Stimulated activated memory B cell treated with anti-CD40 and anti-IgM and Interleukin-4, amounts not matched to agents 10 μg/mL and 1 μg/mL and 100 μg/mL, for 72 hours (primary cell): ENCODE results near the gene DEF6.
"Not testable (repeated sequence)": the region's sequence is repeated elsewhere in the genome, so short reads cannot be mapped to it uniquely, and the experiment has no call there.

ENCODE experiments used
- ATAC-seq: fragments of 150-1000 bp; cut with Tn5 transposase; 2 replicates; pipeline ENCODE4 v1.10.0; 2021
- H3K27ac Mint-ChIP-seq: one replicate; pipeline ENCODE4 v1.8.0; 2022; ENCODE audit warnings: mild to moderate bottlenecking, mixed read lengths
- H3K27me3 Mint-ChIP-seq: one replicate; pipeline ENCODE4 v1.8.0; 2022; ENCODE audit warnings: mixed read lengths
- H3K36me3 Mint-ChIP-seq: one replicate; pipeline ENCODE4 v1.8.0; 2022; ENCODE audit warnings: mixed read lengths
- H3K4me1 Mint-ChIP-seq: one replicate; pipeline ENCODE4 v1.8.0; 2022; ENCODE audit warnings: mixed read lengths
- H3K4me3 Mint-ChIP-seq: one replicate; pipeline ENCODE4 v1.8.0; 2022; ENCODE audit warnings: mild to moderate bottlenecking, moderate library complexity, mixed read lengths
- H3K9me3 Mint-ChIP-seq: one replicate; pipeline ENCODE4 v1.8.0; 2022; ENCODE audit warnings: mixed read lengths

DEF6 gene

DNA sequence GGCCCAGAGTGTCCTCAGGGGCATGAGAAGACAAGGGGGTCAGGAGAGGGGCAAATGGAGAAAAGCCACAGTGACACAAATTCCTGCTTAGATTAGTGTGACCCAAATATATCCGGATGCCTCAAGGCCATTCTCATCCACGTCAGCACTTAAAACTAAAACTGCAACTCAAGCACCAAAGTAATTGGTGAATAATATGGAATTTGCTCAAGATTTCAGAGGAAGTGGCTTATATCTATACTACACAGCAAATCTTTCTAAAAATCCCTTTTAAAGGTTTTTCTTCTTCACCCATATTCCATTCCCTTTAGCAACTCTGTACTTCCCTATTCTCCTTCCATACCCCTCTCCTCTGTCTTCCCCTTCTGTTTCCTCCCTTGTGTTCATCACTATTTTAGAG is 15.2 kb downstream of the DEF6 start:
- ATAC-seq = no peak
- peaks cover 66% of the 10 kb centered on the region for H3K36me3 Mint-ChIP-seq
- peak overlapping the region; percentile 92 for H3K27ac Mint-ChIP-seq
- peaks cover 70% of the 10 kb centered on the region for H3K4me1 Mint-ChIP-seq
- H3K27me3 Mint-ChIP-seq = no peaks in the 10 kb centered on the region
- H3K9me3 Mint-ChIP-seq = no peaks in the 10 kb centered on the region
- H3K4me3 Mint-ChIP-seq = no peak overlapping the region

- no peak for ATAC-seq
- H3K27me3 Mint-ChIP-seq = no peaks in the 10 kb centered on the region
- H3K4me1 Mint-ChIP-seq = peaks cover 28% of the 10 kb centered on the region
These were observed 20.0 kb downstream of the DEF6 start for GRCh38 chr6:35317483-35318195.

GRCh38 chr6:35318196-35319171 is 20.9 kb downstream of the DEF6 start:
- Mint-ChIP-seq H3K4me1 (peaks cover 19% of the 10 kb centered on the region), H3K27ac (peak overlapping the region; percentile 41), H3K36me3 (peaks cover 79% of the 10 kb centered on the region), H3K9me3 (no peaks in the 10 kb centered on the region), H3K4me3 (no peak overlapping the region), H3K27me3 (no peaks in the 10 kb centered on the region)
- no peak for ATAC-seq

More at GRCh38 chr6:35317483-35318195, 20.0 kb downstream of the DEF6 start:
- H3K36me3 Mint-ChIP-seq = peaks cover 85% of the 10 kb centered on the region
- H3K27ac Mint-ChIP-seq = peak overlapping the region; percentile 41
- no peak overlapping the region for H3K4me3 Mint-ChIP-seq
- H3K9me3 Mint-ChIP-seq = no peaks in the 10 kb centered on the region

GRCh38 chr6:35319346-35320030 is 21.9 kb downstream of the DEF6 start:
- ATAC-seq = no peak
- peaks cover 11% of the 10 kb centered on the region for H3K4me1 Mint-ChIP-seq
- no peak overlapping the region for H3K4me3 Mint-ChIP-seq
- no peaks in the 10 kb centered on the region for H3K9me3 Mint-ChIP-seq
- peaks cover 69% of the 10 kb centered on the region for H3K36me3 Mint-ChIP-seq
- no peaks in the 10 kb centered on the region for H3K27me3 Mint-ChIP-seq
- H3K27ac Mint-ChIP-seq = no peak overlapping the region

- H3K9me3 Mint-ChIP-seq = no peaks in the 10 kb centered on the region
- no peak overlapping the region for H3K4me3 Mint-ChIP-seq
- peaks cover 6% of the 10 kb centered on the region for H3K4me1 Mint-ChIP-seq
- no peak for ATAC-seq
- H3K27ac Mint-ChIP-seq = no peak overlapping the region
- no peaks in the 10 kb centered on the region for H3K27me3 Mint-ChIP-seq
- H3K36me3 Mint-ChIP-seq = peaks cover 67% of the 10 kb centered on the region
These were observed 22.4 kb downstream of the DEF6 start for GRCh38 chr6:35320031-35320410.

DNA sequence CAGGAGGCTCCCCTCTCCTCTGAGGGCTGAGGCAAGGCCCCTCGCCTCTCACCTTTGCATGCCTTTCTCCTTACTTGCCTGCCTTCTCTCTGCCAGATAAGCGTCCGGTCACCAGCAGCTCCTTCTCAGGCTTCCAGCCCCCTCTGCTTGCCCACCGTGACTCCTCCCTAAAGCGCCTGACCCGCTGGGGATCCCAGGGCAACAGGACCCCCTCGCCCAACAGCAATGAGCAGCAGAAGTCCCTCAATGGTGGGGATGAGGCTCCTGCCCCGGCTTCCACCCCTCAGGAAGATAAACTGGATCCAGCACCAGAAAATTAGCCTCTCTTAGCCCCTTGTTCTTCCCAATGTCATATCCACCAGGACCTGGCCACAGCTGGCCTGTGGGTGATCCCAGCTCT is 23.5 kb downstream of the DEF6 start:
- Mint-ChIP-seq H3K4me1 (peaks cover 6% of the 10 kb centered on the region), H3K9me3 (no peaks in the 10 kb centered on the region), H3K27me3 (no peaks in the 10 kb centered on the region), H3K27ac (peak overlapping the region; percentile 27), H3K36me3 (peaks cover 67% of the 10 kb centered on the region), H3K4me3 (no peak overlapping the region)
- no peak for ATAC-seq

DNA sequence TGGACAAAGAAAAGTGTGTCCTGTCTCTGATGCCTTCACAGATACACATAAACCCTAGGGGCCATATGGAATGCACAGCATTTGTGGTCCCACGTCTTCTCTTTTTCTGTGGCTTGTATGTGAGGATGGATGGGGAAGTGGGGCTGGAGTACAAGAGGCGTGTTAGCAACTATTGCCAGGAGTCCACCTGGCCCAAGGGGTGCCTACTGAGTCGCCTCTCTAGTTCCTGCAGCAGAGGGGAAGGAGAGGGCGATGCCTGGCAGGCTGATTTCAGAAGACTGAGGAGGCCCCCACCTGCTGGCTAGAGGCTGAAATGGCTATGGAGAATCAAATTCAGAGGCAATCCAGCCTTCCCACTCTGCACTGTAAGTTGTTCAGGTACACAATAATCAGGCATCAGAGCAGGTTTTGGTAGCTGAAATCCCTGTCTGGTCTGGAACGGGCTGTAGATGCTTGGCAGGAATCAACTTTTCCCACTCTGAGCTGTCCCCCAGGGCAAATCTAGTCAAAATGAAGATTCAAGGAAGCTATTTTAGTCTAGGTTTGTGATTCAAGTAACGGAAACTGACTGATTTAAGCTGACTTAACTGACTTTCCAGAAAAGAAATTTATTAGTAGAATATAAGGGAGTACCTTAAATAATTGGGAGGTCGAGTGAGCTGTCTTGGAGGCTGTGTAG is 29.9 kb downstream of the DEF6 start:
- Mint-ChIP-seq H3K4me1 (peaks cover 17% of the 10 kb centered on the region), H3K27ac (peak overlapping the region; percentile 63), H3K9me3 (peaks cover 3% of the 10 kb centered on the region), H3K27me3 (no peaks in the 10 kb centered on the region), H3K36me3 (peaks cover 15% of the 10 kb centered on the region), H3K4me3 (peak overlapping the region; percentile 27)
- peak; percentile 89 for ATAC-seq

GRCh38 chr6:35328108-35328723 is 30.6 kb downstream of the DEF6 start:
- peaks cover 17% of the 10 kb centered on the region for H3K4me1 Mint-ChIP-seq
- H3K27ac Mint-ChIP-seq = peak overlapping the region; percentile 63
- H3K27me3 Mint-ChIP-seq = no peaks in the 10 kb centered on the region
- H3K4me3 Mint-ChIP-seq = no peak overlapping the region
- H3K9me3 Mint-ChIP-seq = peaks cover 5% of the 10 kb centered on the region
- peaks cover 16% of the 10 kb centered on the region for H3K36me3 Mint-ChIP-seq
- ATAC-seq = no peak

- H3K4me3 Mint-ChIP-seq, H3K9me3 Mint-ChIP-seq, H3K27ac Mint-ChIP-seq, H3K27me3 Mint-ChIP-seq, ATAC-seq: not testable (repeated sequence)
- Mint-ChIP-seq H3K36me3 (peaks cover 18% of the 10 kb centered on the region), H3K4me1 (peaks cover 17% of the 10 kb centered on the region)
These were observed 31.3 kb downstream of the DEF6 start for GRCh38 chr6:35328965-35329364.

DNA sequence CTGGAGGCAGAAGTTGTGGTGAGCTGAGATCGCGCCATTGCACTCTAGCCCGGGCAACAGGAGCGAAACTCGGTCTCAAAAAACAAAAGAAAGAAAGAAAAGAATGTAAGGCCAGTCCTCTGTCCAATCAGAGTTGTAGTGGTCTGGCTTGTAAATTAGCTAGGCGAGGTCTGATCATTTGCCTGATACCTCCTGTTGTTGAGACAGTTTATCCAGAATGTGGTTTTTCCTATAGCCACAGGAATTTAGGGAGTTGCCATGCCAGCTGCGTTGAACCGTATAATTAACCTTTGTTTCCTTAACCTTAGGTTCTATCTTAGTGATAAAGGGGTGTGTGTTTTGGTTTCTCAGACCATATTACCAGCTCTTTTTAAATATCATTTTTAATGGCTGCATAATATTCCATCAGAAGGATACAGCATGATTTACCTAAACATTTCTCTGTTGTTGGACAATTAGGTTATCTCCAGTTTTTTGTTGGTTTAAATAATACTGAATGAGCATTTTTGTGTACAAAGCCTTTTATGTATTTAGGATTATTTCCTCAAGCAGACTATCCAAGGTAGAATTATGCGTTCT is 33.0 kb downstream of the DEF6 start:
- peaks cover 17% of the 10 kb centered on the region for H3K4me1 Mint-ChIP-seq
- no peaks in the 10 kb centered on the region for H3K27me3 Mint-ChIP-seq
- no peak overlapping the region for H3K27ac Mint-ChIP-seq
- H3K36me3 Mint-ChIP-seq = peaks cover 13% of the 10 kb centered on the region
- ATAC-seq = no peak
- H3K9me3 Mint-ChIP-seq = peaks cover 7% of the 10 kb centered on the region
- no peak overlapping the region for H3K4me3 Mint-ChIP-seq

DNA sequence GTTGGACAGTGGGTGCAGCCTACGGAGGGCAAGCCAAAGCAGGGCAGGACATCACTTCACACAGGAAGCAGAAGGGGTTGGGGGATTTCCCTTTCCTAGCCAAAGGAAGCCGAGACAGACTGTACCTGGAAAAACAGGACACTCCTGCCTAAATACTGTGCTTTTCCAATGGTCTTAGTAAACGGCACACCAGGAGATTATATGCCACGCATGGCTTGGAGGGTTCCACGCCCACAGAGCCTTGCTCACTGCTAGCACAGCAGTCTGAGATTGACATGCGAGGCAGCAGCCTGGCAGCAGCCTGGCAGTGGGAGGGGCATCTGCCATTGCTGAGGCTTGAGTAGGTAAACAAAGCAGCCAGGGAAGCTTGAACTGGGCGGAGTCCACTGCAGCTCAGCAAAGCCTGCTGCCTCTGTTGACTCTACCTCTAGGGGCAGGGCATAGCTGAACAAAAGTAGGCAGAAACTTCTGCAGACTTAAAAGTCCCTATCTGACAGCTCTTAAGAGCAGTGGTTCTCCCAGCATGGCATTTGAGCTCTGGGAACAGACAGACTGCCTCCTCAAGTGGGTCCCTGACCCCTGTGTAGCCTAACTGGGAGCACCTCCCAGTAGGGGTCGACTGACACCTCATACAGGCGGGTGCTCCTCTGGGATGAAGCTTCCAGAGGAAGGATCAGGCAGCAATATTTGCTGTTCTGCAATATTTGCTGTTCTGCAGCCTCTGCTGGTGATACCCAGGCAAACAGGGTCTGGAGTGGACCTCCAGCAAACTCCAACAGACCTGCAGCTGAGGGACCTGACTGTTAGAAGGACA is 34.7 kb downstream of the DEF6 start:
- not testable (repeated sequence) for H3K9me3 Mint-ChIP-seq, H3K27me3 Mint-ChIP-seq, H3K27ac Mint-ChIP-seq, H3K4me3 Mint-ChIP-seq
- peaks cover 13% of the 10 kb centered on the region for H3K36me3 Mint-ChIP-seq
- peaks cover 16% of the 10 kb centered on the region for H3K4me1 Mint-ChIP-seq
- ATAC-seq = peak; percentile 70

GRCh38 chr6:35341557-35341956 is 43.9 kb downstream of the DEF6 start:
- H3K27ac Mint-ChIP-seq = no peak overlapping the region

GRCh38 chr6:35342258-35343091 is 44.9 kb downstream of the DEF6 start, which contains the start of gene PPARD:
TSS of gene PPARD (plus strand) at chr6:35342558. CDS start at chr6:35411088, 68,530 bp downstream.
- Mint-ChIP-seq H3K4me3 (peak within 1 kb of the TSS; percentile 84), H3K9me3 (no peaks in the 10 kb centered on the region), H3K27me3 (no peaks in the 10 kb centered on the region), H3K36me3 (peaks cover 9% of the 10 kb centered on the region), H3K27ac (peak within 1 kb of the TSS; percentile 74), H3K4me1 (peaks cover 47% of the 10 kb centered on the region)
- peak; percentile 100 for ATAC-seq

More at GRCh38 chr6:35341557-35341956, 43.9 kb downstream of the DEF6 start:
- H3K36me3 Mint-ChIP-seq = peaks cover 9% of the 10 kb centered on the region
- H3K4me3 Mint-ChIP-seq = no peak overlapping the region
- H3K9me3 Mint-ChIP-seq = no peaks in the 10 kb centered on the region
- no peak for ATAC-seq
- no peaks in the 10 kb centered on the region for H3K27me3 Mint-ChIP-seq
- H3K4me1 Mint-ChIP-seq = peaks cover 52% of the 10 kb centered on the region
